ENCODE measurements around the gene ATP5F1E. TPM values are rescaled to one million over a fixed set of nuclear protein-coding genes. Genes with fewer than 3 reads are reported as not detected.

Gene ATP5F1E
- total RNA-seq, 4 donors from 2014 or later: 7.2 to 33.0 (median 25.8) TPM

DNA sequence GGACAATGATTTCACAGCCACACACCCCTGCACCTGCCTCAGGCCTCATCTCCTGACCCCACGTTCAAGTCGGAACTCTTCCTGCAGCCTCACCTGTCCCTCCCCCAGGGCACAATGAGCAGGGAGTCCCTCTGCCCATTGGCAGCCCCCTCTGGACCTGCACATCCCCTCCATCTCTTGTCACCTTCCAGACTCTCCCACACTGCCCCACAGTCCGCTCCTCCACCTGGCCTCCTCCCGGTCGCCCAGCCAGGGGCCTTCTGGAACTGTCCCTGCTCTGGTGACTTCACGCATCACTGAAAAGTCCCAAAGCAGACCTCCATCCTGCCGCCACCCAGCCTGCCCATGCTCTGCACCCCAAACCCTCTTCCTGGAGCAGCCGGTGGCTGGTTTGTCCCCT, 29.7 kb downstream of the ATP5F1E start:
- in situ Hi-C loops (cut with MboI; ENCODE audit: low pct_ligation_motif_present in 1 of 4, low pct_unique_long_range_greater_than_20kb in 1 of 4, low sequenced_read_pairs in 3 of 4): no loop called here

DNA sequence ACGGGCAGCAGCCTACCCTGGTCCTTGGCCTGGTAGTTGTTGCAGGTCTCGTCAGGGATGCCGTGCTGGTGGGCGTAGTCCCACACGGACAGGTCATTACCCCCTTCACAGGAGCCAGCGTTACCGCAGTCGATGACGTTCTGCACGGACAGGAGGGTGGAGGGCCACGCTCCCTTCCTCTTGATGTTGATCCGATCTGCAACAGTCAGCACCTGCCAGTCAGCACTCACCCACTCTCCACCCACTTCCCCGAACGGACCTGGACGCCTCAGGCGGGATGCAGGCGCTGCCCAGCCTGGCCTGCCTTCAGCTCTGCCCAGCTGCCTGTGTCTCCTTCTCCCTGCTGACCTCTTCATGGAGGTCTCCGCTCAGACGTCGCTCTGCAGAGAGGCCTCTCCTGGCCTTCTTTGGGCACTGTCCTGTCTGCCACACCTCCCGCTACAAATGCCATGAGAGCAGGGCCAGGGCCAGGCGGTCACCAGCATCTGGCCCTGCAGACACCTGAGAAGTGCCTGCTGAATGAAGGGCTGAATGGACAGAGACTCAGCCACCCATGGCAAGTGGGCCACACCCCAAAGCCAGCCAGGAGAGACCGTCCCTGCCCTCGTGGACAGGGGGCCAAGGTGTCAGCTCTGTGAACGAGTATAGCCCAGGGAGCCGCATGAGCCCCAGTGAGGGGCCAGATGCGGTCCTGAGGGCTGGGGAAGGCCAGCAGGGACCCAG, 30.5 kb downstream of the ATP5F1E start:
- no peak for DNase-seq
- Histone ChIP-seq H3K36me3 (peaks cover 0 to 26% (median 9%) of the 10 kb centered on the region in 4 donors), H3K4me3 (no peak overlapping the region), H3K27ac (no peak overlapping the region), H3K4me1 (peaks cover 22 to 36% (median 25%) of the 10 kb centered on the region in 4 donors), H3K9me3 (no peaks in the 10 kb centered on the region), H3K27me3 (no peaks in the 10 kb centered on the region)
- intact Hi-C loops (cut with DNase I; ENCODE audit: low total_unique reads): no loop called here
- in situ Hi-C loops (cut with MboI; ENCODE audit: low pct_ligation_motif_present in 1 of 4, low pct_unique_long_range_greater_than_20kb in 1 of 4, low sequenced_read_pairs in 3 of 4): no loop called here
- WGBS, 2 donors (ENCODE audit: low coverage in 1 of 2): 90 to 94% methylated on average over 4 to 26 of the region's 27 CpGs
- TF ChIP-seq POLR2AphosphoS5 (IDR thresholded peaks at IDR 0.05) (no peak), EP300 (IDR thresholded peaks at IDR 0.05; ENCODE audit: low read depth) (no peak), POLR2A (IDR thresholded peaks at IDR 0.05) (no peak)
- TF ChIP-seq, protein P1, sequence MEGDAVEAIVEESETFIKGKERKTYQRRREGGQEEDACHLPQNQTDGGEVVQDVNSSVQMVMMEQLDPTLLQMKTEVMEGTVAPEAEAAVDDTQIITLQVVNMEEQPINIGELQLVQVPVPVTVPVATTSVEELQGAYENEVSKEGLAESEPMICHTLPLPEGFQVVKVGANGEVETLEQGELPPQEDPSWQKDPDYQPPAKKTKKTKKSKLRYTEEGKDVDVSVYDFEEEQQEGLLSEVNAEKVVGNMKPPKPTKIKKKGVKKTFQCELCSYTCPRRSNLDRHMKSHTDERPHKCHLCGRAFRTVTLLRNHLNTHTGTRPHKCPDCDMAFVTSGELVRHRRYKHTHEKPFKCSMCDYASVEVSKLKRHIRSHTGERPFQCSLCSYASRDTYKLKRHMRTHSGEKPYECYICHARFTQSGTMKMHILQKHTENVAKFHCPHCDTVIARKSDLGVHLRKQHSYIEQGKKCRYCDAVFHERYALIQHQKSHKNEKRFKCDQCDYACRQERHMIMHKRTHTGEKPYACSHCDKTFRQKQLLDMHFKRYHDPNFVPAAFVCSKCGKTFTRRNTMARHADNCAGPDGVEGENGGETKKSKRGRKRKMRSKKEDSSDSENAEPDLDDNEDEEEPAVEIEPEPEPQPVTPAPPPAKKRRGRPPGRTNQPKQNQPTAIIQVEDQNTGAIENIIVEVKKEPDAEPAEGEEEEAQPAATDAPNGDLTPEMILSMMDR (IDR thresholded peaks at IDR 0.05): no peak

More for the DNA sequence above, 29.7 kb downstream of the ATP5F1E start:
- intact Hi-C loops (cut with DNase I; ENCODE audit: low total_unique reads): no loop called here
- no peaks in the 10 kb centered on the region for H3K9me3 ChIP-seq
- peaks cover 23 to 38% (median 27%) of the 10 kb centered on the region in 4 donors for H3K4me1 ChIP-seq
- 92% methylated on average over 7 of the region's 8 CpGs; no CpG with 5 or more reads in 1 of the 2 donors for WGBS, 2 donors (ENCODE audit: low coverage in 1 of 2)
- H3K27me3 ChIP-seq: no peaks in the 10 kb centered on the region
- no peak overlapping the region for H3K4me3 ChIP-seq
- DNase-seq: no peak
- no peak for TF ChIP-seq EP300 (IDR thresholded peaks at IDR 0.05; ENCODE audit: low read depth)
- no peak for TF ChIP-seq POLR2AphosphoS5 (IDR thresholded peaks at IDR 0.05)
- TF ChIP-seq, protein P1 (IDR thresholded peaks at IDR 0.05): no peak
- TF ChIP-seq POLR2A (IDR thresholded peaks at IDR 0.05): no peak
- no peak overlapping the region for H3K27ac ChIP-seq
- H3K36me3 ChIP-seq: peaks cover 0 to 19% (median 6%) of the 10 kb centered on the region in 4 donors

DNA sequence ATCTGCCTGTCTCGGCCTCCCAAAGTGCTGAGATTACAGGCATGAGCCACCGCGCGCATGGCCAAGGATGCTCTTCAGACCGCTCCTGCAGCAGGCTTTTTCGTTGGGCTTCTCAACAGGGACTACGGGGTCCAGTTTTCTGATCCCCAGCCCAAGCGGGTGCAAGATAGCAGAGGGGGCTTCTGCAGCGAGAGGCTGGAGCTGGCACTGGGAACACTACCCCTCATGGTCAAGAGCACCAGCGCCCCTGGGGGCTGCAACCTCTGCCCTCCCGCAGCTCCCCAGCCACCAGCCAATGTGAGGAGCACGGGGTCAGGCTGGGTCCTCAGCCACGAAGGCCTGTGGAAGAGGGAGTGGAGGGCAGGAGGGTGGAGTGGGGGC, 31.1 kb downstream of the ATP5F1E start:
- no peak for DNase-seq
- no peak overlapping the region for H3K27ac ChIP-seq
- H3K9me3 ChIP-seq: no peaks in the 10 kb centered on the region
- peaks cover 0 to 32% (median 12%) of the 10 kb centered on the region in 4 donors for H3K36me3 ChIP-seq
- WGBS, 2 donors (ENCODE audit: low coverage in 1 of 2): 89% methylated on average over 10 of the region's 13 CpGs; no CpG with 5 or more reads in 1 of the 2 donors
- H3K4me3 ChIP-seq: no peak overlapping the region
- TF ChIP-seq EP300 (IDR thresholded peaks at IDR 0.05; ENCODE audit: low read depth) (no peak), POLR2AphosphoS5 (IDR thresholded peaks at IDR 0.05) (no peak), POLR2A (IDR thresholded peaks at IDR 0.05) (no peak)
- intact Hi-C loops (cut with DNase I; ENCODE audit: low total_unique reads): no loop called here
- H3K4me1 ChIP-seq: peaks cover 21 to 31% (median 22%) of the 10 kb centered on the region in 4 donors
- in situ Hi-C loops (cut with MboI; ENCODE audit: low pct_ligation_motif_present in 1 of 4, low pct_unique_long_range_greater_than_20kb in 1 of 4, low sequenced_read_pairs in 3 of 4): no loop called here
- no peaks in the 10 kb centered on the region for H3K27me3 ChIP-seq

DNA sequence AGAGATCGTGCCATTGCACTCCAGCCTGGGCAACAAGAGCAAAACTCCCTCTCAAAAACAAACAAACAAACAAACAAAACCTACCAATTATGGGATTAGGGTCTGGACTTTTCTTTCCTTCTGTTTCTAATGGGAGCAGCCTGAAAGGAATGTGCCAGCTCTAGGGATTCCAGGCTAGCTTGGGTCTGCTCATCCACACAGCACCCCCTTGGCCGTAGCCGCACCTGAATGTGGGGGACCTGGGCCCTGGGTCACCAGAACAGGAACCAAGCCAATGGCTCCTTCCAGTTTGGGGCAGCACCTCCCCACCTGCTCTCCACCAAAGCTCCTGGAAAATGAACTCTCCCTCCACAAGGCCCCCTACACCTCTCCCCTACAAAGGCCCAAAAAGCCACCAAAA, 31.8 kb downstream of the ATP5F1E start:
- Histone ChIP-seq H3K36me3 (peaks cover 0 to 37% (median 14%) of the 10 kb centered on the region in 4 donors), H3K9me3 (no peaks in the 10 kb centered on the region), H3K27ac (no peak overlapping the region), H3K4me3 (no peak overlapping the region), H3K4me1 (peaks cover 14 to 24% (median 15%) of the 10 kb centered on the region in 4 donors), H3K27me3 (no peaks in the 10 kb centered on the region)
- DNase-seq: no peak
- intact Hi-C loops (cut with DNase I; ENCODE audit: low total_unique reads) (no loop called here), in situ Hi-C loops (cut with MboI; ENCODE audit: low pct_ligation_motif_present in 1 of 4, low pct_unique_long_range_greater_than_20kb in 1 of 4, low sequenced_read_pairs in 3 of 4) (no loop called here)
- TF ChIP-seq POLR2AphosphoS5 (IDR thresholded peaks at IDR 0.05) (no peak), EP300 (IDR thresholded peaks at IDR 0.05; ENCODE audit: low read depth) (no peak), POLR2A (IDR thresholded peaks at IDR 0.05) (no peak)
- TF ChIP-seq, protein P1 (IDR thresholded peaks at IDR 0.05): no peak
- 67% methylated on average over 3 of the region's 3 CpGs; no CpG with 5 or more reads in 1 of the 2 donors for WGBS, 2 donors (ENCODE audit: low coverage in 1 of 2)

Measured in transverse colon (tissue), 4 donors.